Lower leg skin (tissue), 3 donors: Measurements from ENCODE around the gene LCE2A.

ENCODE experiments used
- CTCF ChIP-seq, 3 donors: fragments of 450-650 bp; IDR thresholded peaks; one replicate each; pipeline ENCODE4 v1.5.1; 2016; ENCODE audit warnings: antibody characterized with exemption in 3 of 3, mild to moderate bottlenecking in 3 of 3, moderate library complexity in 2 of 3
- POLR2A ChIP-seq, 2 donors: fragments of 450-650 bp; IDR thresholded peaks; one replicate each; pipeline ENCODE4 v1.6.1; 2016 to 2017; ENCODE audit warnings: antibody characterized with exemption in 2 of 2, mild to moderate bottlenecking in 1 of 2, moderate library complexity in 1 of 2

- TF ChIP-seq CTCF (IDR thresholded peaks at IDR 0.05) (no peak), POLR2A (IDR thresholded peaks at IDR 0.05) (no peak)
Observed at GRCh38 chr1:152673016-152673415, 25.1 kb upstream of the LCE2A start.
